ENCODE measurements around the gene LMTK3.

DNA sequence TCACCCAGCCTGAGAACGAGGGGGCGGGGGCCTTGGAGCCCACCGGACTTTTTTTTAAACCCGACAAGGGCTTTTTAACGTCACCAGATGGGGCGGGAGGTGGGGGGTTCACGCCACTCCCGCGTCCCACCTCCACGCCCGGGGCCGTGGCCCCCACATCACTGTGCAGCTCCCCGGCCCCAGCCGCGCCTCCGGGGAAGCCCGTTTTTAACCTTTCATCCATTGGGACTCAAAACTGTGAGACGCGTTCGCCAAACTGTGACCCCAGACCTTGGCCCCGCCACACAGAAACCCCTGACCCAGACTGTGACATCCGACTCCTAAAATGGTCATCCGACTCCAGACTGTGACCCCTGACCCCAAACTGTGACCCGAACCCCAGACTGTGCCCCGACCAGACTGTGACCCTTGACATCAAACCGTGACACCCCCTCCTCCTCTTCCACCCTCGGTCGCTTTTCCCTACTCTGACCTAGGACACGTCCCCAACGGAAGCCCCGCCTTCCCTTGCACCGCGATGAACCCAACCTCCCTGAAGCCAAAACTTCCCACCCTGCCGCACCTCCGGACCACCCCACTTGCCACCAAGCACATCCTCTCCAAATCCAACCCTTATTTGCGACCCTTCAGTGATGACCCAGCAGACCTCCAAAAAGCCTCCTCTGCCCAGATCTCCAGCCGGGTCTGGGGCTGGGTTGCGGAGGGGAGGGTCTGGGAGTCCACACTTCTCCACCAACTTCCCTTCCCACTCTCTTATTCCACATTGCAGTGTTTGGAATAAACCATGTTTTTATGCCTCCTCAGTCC, 67.3 kb downstream of the LMTK3 start:
- TF ChIP-seq, protein P1, sequence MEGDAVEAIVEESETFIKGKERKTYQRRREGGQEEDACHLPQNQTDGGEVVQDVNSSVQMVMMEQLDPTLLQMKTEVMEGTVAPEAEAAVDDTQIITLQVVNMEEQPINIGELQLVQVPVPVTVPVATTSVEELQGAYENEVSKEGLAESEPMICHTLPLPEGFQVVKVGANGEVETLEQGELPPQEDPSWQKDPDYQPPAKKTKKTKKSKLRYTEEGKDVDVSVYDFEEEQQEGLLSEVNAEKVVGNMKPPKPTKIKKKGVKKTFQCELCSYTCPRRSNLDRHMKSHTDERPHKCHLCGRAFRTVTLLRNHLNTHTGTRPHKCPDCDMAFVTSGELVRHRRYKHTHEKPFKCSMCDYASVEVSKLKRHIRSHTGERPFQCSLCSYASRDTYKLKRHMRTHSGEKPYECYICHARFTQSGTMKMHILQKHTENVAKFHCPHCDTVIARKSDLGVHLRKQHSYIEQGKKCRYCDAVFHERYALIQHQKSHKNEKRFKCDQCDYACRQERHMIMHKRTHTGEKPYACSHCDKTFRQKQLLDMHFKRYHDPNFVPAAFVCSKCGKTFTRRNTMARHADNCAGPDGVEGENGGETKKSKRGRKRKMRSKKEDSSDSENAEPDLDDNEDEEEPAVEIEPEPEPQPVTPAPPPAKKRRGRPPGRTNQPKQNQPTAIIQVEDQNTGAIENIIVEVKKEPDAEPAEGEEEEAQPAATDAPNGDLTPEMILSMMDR (IDR thresholded peaks at IDR 0.05), result no peak
- TF ChIP-seq POLR2A (IDR thresholded peaks at IDR 0.05), result no peak
- TF ChIP-seq EP300 (IDR thresholded peaks at IDR 0.05), result no peak

All from tibial nerve (tissue), 4 donors.